Smooth muscle cell of the brain vasculature (primary cell): ENCODE measurements around the gene SLITRK3.
"Not testable (repeated sequence)": the region's sequence is repeated elsewhere in the genome, so short reads cannot be mapped to it uniquely, and the experiment has no call there.

Source experiments
- DNase-seq: peaks from one replicate; pipeline ENCODE4 v3.0.0-alpha.2; 2012; ENCODE audit warnings: low read depth, low spot score

SLITRK3 gene

GRCh38 chr3:165191491-165191890, 4.7 kb downstream of the SLITRK3 start:
- DNase-seq: no peak

DNA sequence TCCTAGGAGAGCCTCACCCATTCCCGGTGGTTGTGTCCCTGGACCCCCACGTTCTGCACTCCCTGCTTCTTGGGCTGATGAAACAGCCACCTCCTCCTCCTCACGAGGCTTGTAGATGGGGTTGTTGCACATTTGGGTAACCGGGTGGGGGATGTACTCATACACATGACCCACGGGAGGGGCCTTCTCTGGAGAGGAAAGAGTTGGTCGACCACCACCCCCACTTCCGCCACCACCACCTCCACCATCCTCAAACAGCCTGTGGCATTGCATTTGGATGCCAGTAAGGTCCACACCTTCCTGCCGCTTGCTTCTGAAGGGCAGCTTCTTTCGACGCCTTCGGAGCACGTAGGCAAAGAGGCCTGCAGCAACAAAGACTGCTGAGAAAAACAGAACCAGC, 7.7 kb downstream of the SLITRK3 start:
- no peak for DNase-seq

DNA sequence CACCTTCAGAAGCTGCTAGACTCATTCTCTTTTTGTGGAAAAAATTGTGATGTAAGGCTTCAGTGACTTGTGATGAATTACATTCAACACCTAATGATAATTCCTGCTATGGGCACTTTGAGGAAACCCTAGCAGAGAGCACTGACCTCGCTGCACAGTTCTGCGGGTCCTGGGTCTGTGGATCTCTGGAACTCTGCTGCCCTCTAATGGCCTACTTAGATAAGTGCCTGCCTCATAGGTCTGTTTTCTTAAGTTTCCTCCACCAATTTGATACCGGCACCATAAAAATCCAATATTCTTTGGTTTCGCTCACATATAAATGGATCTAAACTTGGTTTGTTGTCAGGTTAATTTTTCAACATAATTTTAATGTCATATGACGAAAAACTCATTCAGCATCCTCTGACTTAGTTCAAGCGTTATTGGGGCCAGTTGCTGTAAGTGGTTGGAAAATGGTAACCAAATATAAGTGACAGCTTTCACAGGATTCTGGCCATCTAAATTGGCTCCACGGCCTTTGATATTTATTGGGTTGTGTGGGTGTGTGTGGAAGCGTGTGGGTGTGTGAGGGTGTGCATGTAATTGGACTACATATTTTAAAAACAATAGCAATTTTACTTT, 10.4 kb downstream of the SLITRK3 start:
- DNase-seq: peak; percentile 15

- DNase-seq: no peak
These were observed 14.6 kb downstream of the SLITRK3 start for GRCh38 chr3:165181556-165181955.

DNA sequence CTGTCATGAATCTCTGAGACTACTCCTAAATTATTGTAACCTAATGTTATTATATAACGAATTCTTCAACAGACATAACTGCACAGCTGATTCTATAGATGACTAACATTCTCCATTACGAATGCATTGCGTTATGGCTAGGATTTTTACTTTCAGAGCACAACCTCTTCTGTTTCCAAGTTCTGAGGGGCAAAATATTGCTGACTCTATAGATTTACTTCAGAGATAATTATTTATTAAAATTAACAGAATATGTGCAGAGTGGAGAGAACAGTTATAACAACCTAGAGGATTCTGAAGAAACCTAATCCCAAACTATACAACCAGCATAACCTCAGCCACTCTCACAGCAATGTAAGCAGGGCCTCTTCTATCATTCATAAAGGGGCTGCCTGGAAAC, 25.9 kb downstream of the SLITRK3 start:
- DNase-seq: no peak

DNA sequence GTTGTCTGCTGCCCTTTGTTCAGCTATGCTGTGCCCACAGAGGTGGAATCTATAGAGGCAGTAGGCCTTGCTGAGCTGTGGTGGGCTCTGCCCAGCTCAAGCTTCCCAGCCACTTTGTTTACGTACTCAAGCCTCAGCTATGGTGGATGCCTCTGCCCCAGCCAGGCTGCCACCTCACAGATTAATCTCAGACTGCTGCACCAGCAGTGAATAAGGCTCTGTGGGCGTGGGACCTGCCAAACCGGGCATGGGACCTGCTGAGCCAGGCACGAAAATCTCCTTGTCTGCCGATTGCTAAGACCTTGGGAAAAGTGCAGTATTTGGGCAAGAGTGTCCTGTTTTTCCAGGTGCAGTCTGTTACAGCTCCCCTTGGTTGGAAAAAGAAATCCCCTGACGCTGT, 26.8 kb downstream of the SLITRK3 start:
- no peak for DNase-seq

- no peak for DNase-seq
These were observed 33.3 kb downstream of the SLITRK3 start for GRCh38 chr3:165162883-165163282.

DNA sequence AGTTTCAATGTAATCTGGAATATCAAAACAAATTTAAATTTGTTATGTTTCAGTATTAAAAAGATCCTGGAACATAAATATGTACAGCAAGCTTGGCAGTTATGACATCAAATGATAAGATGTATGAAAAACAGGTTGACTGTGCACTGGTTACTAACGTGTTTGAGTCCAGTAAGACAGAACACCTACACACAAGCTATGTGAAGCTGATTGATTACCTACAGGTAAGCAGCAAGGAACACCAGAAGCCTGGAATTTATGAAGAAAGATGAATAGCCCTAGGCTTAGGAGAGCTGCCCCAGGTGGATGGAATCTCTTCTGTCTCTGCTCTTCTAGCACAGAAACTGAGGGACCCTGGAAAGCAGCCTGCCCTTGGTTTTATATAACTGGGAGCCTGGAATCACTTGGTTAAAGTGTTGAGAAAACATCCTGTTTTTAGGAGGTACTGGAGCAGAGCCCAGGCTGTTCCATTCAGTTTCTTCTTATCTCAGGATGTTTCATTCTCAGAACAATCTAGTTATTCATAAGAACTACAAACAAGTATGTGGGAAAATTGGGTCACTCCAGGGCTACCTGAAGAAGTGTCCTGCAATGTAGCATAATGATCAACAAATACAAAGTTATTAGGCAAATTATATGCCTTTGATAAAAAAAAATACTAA, 36.3 kb downstream of the SLITRK3 start:
- no peak for DNase-seq

GRCh38 chr3:165158011-165158410, 38.2 kb downstream of the SLITRK3 start:
- DNase-seq: no peak

DNA sequence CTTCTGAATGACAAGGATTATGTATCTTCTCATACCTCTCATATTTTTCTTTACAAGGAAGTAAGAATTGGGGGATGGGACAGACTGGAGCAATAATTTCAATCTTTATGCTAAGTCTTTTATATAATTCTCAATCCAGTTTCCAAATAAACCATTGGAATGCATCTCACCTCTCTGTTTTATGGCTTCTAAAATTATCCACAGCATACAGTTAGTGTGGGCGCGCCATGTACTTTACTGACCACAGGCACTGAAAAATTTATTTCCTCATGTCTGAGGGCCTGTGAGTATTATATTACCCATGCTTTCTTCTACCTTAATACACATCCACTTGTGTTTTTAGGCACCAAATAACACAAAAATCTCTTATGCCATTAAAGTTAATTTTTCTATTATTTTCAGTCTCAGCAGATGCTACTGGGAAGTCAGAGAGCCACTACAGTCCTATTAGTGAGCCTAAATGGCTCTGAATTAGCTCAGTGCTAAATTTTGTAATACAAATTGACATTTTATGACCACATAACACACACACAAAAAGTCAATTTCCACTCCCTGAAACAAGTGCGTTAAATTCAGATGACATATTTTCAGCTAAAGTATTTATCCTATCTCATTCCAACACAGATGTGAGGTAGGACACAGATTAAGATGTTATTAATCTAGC, 39.3 kb downstream of the SLITRK3 start:
- no peak for DNase-seq

DNA sequence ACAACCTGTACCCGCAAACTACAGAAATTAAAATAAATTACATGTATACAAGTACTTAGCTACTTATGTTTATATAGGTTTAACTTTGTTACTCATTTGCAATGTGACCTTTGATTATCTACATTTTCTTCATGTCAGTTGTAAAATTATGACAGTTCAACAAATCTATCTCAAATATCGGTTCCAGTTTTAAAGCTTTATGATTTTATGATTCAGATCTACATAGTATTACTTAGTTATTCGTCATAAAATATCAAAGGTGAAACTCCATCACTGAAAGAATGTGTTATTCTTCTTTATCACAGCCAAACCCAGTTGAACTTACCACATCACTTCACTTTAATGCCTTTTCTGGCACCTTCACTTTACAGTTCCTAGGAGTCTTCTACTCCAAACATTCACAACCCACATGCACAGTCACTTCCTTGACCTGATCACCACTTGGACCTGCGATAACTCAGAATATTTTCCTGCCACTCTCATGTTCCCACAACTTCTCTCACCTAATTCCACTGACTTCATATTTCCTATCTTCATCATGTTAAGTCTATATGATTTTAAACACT, 47.2 kb downstream of the SLITRK3 start:
- no peak for DNase-seq

DNA sequence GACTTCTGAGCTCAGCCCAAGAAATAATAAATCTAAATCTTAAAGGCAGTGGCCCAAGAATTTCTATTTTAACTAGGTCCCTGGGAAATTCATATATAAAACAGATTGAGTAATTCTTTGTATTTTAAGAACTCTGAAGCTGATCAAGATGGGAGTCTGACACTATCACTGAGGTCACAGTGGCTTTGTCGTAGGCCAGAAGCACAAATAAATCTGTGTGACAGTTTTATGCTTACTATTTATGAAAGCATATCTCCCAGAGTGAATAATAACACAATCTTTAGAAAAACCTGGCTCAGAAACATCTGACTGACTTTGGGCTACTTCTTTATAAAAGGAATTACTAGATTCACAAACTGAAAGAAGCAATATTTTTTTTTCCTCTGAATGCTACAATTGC, 51.9 kb downstream of the SLITRK3 start:
- DNase-seq: no peak

DNA sequence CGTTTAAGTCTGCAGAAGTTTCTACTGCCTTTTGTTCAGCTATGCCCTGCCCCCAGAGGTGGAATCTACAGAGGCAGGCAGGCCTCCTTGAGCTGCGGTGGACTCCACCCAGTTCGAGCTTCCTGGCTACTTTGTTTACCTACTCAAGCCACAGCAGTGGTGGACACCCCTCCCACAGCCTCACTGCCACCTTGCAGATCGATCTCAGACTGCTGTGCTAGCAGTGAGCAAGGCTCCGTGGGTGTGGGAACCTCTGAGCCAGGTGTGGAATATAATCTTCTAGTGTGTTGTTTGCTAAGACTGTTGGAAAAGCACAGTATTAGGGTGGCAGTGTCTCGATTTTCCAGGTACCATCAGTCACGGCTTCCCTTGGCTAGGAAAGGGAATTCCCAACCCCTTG, 56.3 kb downstream of the SLITRK3 start:
- not testable (repeated sequence) for DNase-seq
